GM21360 (cell line): ENCODE measurements around the gene PDZD7.
A peak's percentile ranks its signal among the peaks of the same experiment; 100 is the strongest.

Source experiments
- ATAC-seq: cut with Tn5 transposase; IDR thresholded peaks from one replicate; pipeline ENCODE4 v1.9.1; 2021; ENCODE audit warnings: mild to moderate bottlenecking, moderate library complexity; ENCODE audit not compliant: unreplicated experiment

Gene PDZD7

GRCh38 chr10:101031128-101031795 lies at the start of gene PDZD7, which contains the start of gene SFXN3:
PDZD7 (minus strand) TSS chr10:101031129; CDS start chr10:101030219, 910 bp downstream.
SFXN3 (plus strand) TSS chr10:101031234; CDS start chr10:101034695, 3,461 bp downstream.
- peak; percentile 79 for ATAC-seq

- no peak for ATAC-seq
Measured at GRCh38 chr10:101079874-101080273, 48.9 kb upstream of the PDZD7 start.

- no peak for ATAC-seq
Measured at GRCh38 chr10:101076630-101077029, 45.7 kb upstream of the PDZD7 start.

GRCh38 chr10:101075775-101076174 lies 44.8 kb upstream of the PDZD7 start:
- ATAC-seq, result no peak

GRCh38 chr10:101073631-101074030 lies 42.7 kb upstream of the PDZD7 start:
- no peak for ATAC-seq

GRCh38 chr10:101072923-101073322 lies 42.0 kb upstream of the PDZD7 start:
- ATAC-seq, result no peak

GRCh38 chr10:101071885-101072433 lies 41.0 kb upstream of the PDZD7 start:
- no peak for ATAC-seq

- ATAC-seq, result no peak
Measured at GRCh38 chr10:101071267-101071884, 40.4 kb upstream of the PDZD7 start.

GRCh38 chr10:101070098-101070497 lies 39.2 kb upstream of the PDZD7 start:
- ATAC-seq, result no peak

GRCh38 chr10:101069441-101069840 lies 38.5 kb upstream of the PDZD7 start:
- no peak for ATAC-seq

GRCh38 chr10:101067356-101068083 lies 36.6 kb upstream of the PDZD7 start:
- ATAC-seq, result no peak

- ATAC-seq, result no peak
Measured at GRCh38 chr10:101066896-101067355, 36.0 kb upstream of the PDZD7 start.

GRCh38 chr10:101066146-101066895 lies 35.4 kb upstream of the PDZD7 start:
- ATAC-seq, result no peak

GRCh38 chr10:101065481-101066145 lies 34.7 kb upstream of the PDZD7 start:
- ATAC-seq, result no peak

GRCh38 chr10:101064415-101065030 lies 33.6 kb upstream of the PDZD7 start:
- no peak for ATAC-seq

- no peak for ATAC-seq
Measured at GRCh38 chr10:101063548-101064414, 32.9 kb upstream of the PDZD7 start.

- ATAC-seq, result no peak
Measured at GRCh38 chr10:101063050-101063525, 32.2 kb upstream of the PDZD7 start.

GRCh38 chr10:101062232-101063049 lies 31.5 kb upstream of the PDZD7 start:
- no peak for ATAC-seq
